NB4 (cell line): ENCODE results near the gene FGF11.

Source experiments
- CTCF ChIP-seq: IDR thresholded peaks from one replicate; pipeline ENCODE4 v1.5.1; 2012; ENCODE audit warnings: low read depth, low read length
- MYC ChIP-seq: IDR thresholded peaks from 2 replicates; pipeline ENCODE4 v1.6.1; 2011; ENCODE audit warnings: low read depth, low read length
- POLR2A ChIP-seq: IDR thresholded peaks from 2 replicates; pipeline ENCODE4 v1.6.1; 2011; ENCODE audit warnings: mild to moderate bottlenecking; ENCODE audit not compliant: insufficient read length; ENCODE audit errors: extremely low read depth

DNA sequence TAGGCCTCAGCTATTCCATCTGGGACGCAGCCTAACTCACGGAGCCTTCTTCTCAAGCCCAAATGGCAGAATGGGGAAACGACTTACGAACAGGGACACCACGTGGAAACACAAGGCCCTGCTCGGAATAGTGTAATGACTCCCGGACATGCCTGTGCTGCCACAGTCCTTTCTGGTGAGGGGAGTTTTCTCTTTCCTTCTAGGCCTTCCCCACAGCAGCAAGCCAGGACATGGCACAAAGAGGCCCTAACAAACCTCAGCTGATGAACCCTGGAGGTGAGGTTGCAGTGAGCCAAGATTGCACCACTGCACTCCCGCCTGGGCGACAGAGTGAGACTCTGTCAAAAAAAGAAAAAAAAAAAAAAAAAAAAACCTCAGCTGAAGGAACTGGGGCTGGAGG lies 24.8 kb downstream of the FGF11 start:
- TF ChIP-seq POLR2A: no peak
- TF ChIP-seq CTCF: no peak
- TF ChIP-seq MYC: no peak
